ENCODE measurements around the gene RNASE8. TPM values are rescaled to one million over a fixed set of nuclear protein-coding genes. Genes with fewer than 3 reads are reported as not detected.

RNASE8 gene
- total RNA-seq, 1 experiment from 2014 or later, result not detected

GRCh38 chr14:21074398-21075272, 17.0 kb downstream of the RNASE8 start (continued):
- TF ChIP-seq ZNF425 (CRISPR knock-in tag; conservative IDR thresholded peaks at IDR 0.05), result no peak

- POLR2A ChIA-PET, result no interaction called here
- Mint-ChIP-seq H3K4me3 (no peak overlapping the region), H3K9me3 (no peaks in the 10 kb centered on the region), H3K36me3 (peaks cover 63% of the 10 kb centered on the region), H3K4me1 (peaks cover 17% of the 10 kb centered on the region), H3K27ac (no peak overlapping the region), H3K27me3 (ENCODE audit: low read depth) (no peaks in the 10 kb centered on the region)
- no peak for TF ChIP-seq TCF7 (CRISPR knock-in tag; IDR thresholded peaks at IDR 0.05; ENCODE audit: low read depth)
- no peak for TF ChIP-seq CREM (CRISPR knock-in tag; IDR thresholded peaks at IDR 0.05)
- TF ChIP-seq STAT6 (CRISPR knock-in tag; conservative IDR thresholded peaks at IDR 0.05; ENCODE audit: low read depth), result no peak
- TF ChIP-seq OVOL2 (CRISPR knock-in tag; IDR thresholded peaks at IDR 0.05; ENCODE audit: borderline replicate concordance), result no peak
- no peak for TF ChIP-seq ZMAT4 (CRISPR knock-in tag; IDR thresholded peaks at IDR 0.05)
- no peak for TF ChIP-seq FOXJ3 (CRISPR knock-in tag; IDR thresholded peaks at IDR 0.05; ENCODE audit: borderline replicate concordance)
- TF ChIP-seq ZNF121 (CRISPR knock-in tag; IDR thresholded peaks at IDR 0.05), result no peak
- no peak for TF ChIP-seq PREB (CRISPR knock-in tag; IDR thresholded peaks at IDR 0.05; ENCODE audit: borderline replicate concordance)
- no peak for TF ChIP-seq PRRX2 (CRISPR knock-in tag; IDR thresholded peaks at IDR 0.05)
- TF ChIP-seq CDX4 (CRISPR knock-in tag; IDR thresholded peaks at IDR 0.05; ENCODE audit: borderline replicate concordance), result no peak
- TF ChIP-seq ZNF671 (CRISPR knock-in tag; IDR thresholded peaks at IDR 0.05), result no peak
- no peak for TF ChIP-seq NFATC4 (CRISPR knock-in tag; IDR thresholded peaks at IDR 0.05)
- CTCF ChIA-PET, result interaction anchor here (1.3 kb wide), 1 partner anchor 17 kb away, joined by 4 read pairs; no protein-coding TSS in a partner anchor
- DNase-seq (ENCODE audit: low spot score) (no peak), ATAC-seq (no peak)
These were observed 18.3 kb downstream of the RNASE8 start for GRCh38 chr14:21075719-21076437.

- no peaks in the 10 kb centered on the region for H3K9me3 Mint-ChIP-seq
- no peak for ATAC-seq
- POLR2A ChIA-PET, result interaction anchor here (1.2 kb wide), 1 partner anchor 10 kb away, joined by 3 read pairs; no protein-coding TSS in a partner anchor
- H3K36me3 Mint-ChIP-seq, result peaks cover 72% of the 10 kb centered on the region
- no peak for TF ChIP-seq SP1 (CRISPR knock-in tag; conservative IDR thresholded peaks at IDR 0.05)
- CTCF ChIA-PET, result interaction anchor here (1.1 to 2.5 kb wide), 2 partner anchors 13 to 27 kb away, joined by 3 to 9 read pairs; no protein-coding TSS in a partner anchor
- no peak for DNase-seq (ENCODE audit: low spot score)
- H3K4me1 Mint-ChIP-seq, result peaks cover 5% of the 10 kb centered on the region
- no peak overlapping the region for H3K4me3 Mint-ChIP-seq
- no peaks in the 10 kb centered on the region for H3K27me3 Mint-ChIP-seq (ENCODE audit: low read depth)
- H3K27ac Mint-ChIP-seq, result no peak overlapping the region
These were observed 20.1 kb downstream of the RNASE8 start for GRCh38 chr14:21077672-21078071.

Measured in WTC11 (cell line).